ENCODE measurements around the gene CCPG1. TPM values are rescaled to one million over a fixed set of nuclear protein-coding genes. Genes with fewer than 3 reads are reported as not detected.

The CCPG1 gene
- polyA plus RNA-seq, 1 donor from 2014 or later, result 64.2 TPM

- H2AFZ ChIP-seq (ENCODE audit: low read depth, low read length), result no peak overlapping the region
- no peaks in the 10 kb centered on the region for H3F3A ChIP-seq (ENCODE audit: insufficient read depth, low read length, poor library complexity, severe bottlenecking)
- no peaks in the 10 kb centered on the region for H4K20me1 ChIP-seq (ENCODE audit: insufficient read depth)
- H3K27ac ChIP-seq (ENCODE audit: low read length), result no peak overlapping the region
- TF ChIP-seq EP300 (conservative IDR thresholded peaks at IDR 0.05; ENCODE audit: poor library complexity, severe bottlenecking) (no peak), TAF1 (IDR thresholded peaks at IDR 0.05; ENCODE audit: low read depth) (no peak), EZH2 (IDR thresholded peaks at IDR 0.05; ENCODE audit: borderline replicate concordance, insufficient read depth, low read length, poor library complexity, severe bottlenecking) (no peak), POLR2AphosphoS5 (IDR thresholded peaks at IDR 0.05) (no peak), REST (IDR thresholded peaks at IDR 0.05; ENCODE audit: borderline replicate concordance) (no peak), RAD21 (conservative IDR thresholded peaks at IDR 0.05) (no peak), MXI1 (conservative IDR thresholded peaks at IDR 0.05; ENCODE audit: poor library complexity, severe bottlenecking) (no peak), CTCF (IDR thresholded peaks at IDR 0.05; ENCODE audit: poor library complexity, severe bottlenecking) (no peak), SMC3 (conservative IDR thresholded peaks at IDR 0.05; ENCODE audit: poor library complexity) (no peak)
- H3K4me2 ChIP-seq (ENCODE audit: low read length), result no peak overlapping the region
- no peaks in the 10 kb centered on the region for H3K9me3 ChIP-seq (ENCODE audit: low read length)
- H3K9me2 ChIP-seq (ENCODE audit: insufficient read depth, low read length), result no peaks in the 10 kb centered on the region
- no peaks in the 10 kb centered on the region for H3K27me3 ChIP-seq (ENCODE audit: insufficient read depth, low read depth, low read length)
- H3K9ac ChIP-seq (ENCODE audit: low read length), result no peak overlapping the region
- no peaks in the 10 kb centered on the region for H3K36me3 ChIP-seq (ENCODE audit: insufficient read depth, low read length)
- no peak overlapping the region for H3K4me3 ChIP-seq (ENCODE audit: low read length)
- no peaks in the 10 kb centered on the region for H3K79me2 ChIP-seq (replicated peaks; ENCODE audit: insufficient read depth, low read length)
Observed at GRCh38 chr15:55320238-55320550, 88.0 kb downstream of the CCPG1 start.

- H3K9ac ChIP-seq (ENCODE audit: low read length), result peak overlapping the region; percentile 70
- H3K4me3 ChIP-seq (ENCODE audit: low read length), result peak overlapping the region; percentile 76
- H3K27me3 ChIP-seq (ENCODE audit: insufficient read depth, low read depth, low read length), result no peaks in the 10 kb centered on the region
- peak overlapping the region; percentile 37 for H2AFZ ChIP-seq (ENCODE audit: low read depth, low read length)
- H3K79me2 ChIP-seq (replicated peaks; ENCODE audit: insufficient read depth, low read length), result no peaks in the 10 kb centered on the region
- no peaks in the 10 kb centered on the region for H3K9me3 ChIP-seq (ENCODE audit: low read length)
- peak overlapping the region; percentile 44 for H3K4me2 ChIP-seq (ENCODE audit: low read length)
- peak overlapping the region; percentile 54 for H3K27ac ChIP-seq (ENCODE audit: low read length)
- no peaks in the 10 kb centered on the region for H3F3A ChIP-seq (ENCODE audit: insufficient read depth, low read length, poor library complexity, severe bottlenecking)
- no peaks in the 10 kb centered on the region for H4K20me1 ChIP-seq (ENCODE audit: insufficient read depth)
- no peak for TF ChIP-seq MXI1 (conservative IDR thresholded peaks at IDR 0.05; ENCODE audit: poor library complexity, severe bottlenecking)
- TF ChIP-seq EZH2 (IDR thresholded peaks at IDR 0.05; ENCODE audit: borderline replicate concordance, insufficient read depth, low read length, poor library complexity, severe bottlenecking), result no peak
- no peak for TF ChIP-seq CTCF (IDR thresholded peaks at IDR 0.05; ENCODE audit: poor library complexity, severe bottlenecking)
- no peak for TF ChIP-seq RAD21 (conservative IDR thresholded peaks at IDR 0.05)
- TF ChIP-seq REST (IDR thresholded peaks at IDR 0.05; ENCODE audit: borderline replicate concordance), result no peak
- no peak for TF ChIP-seq POLR2AphosphoS5 (IDR thresholded peaks at IDR 0.05)
- no peak for TF ChIP-seq TAF1 (IDR thresholded peaks at IDR 0.05; ENCODE audit: low read depth)
- no peak for TF ChIP-seq SMC3 (conservative IDR thresholded peaks at IDR 0.05; ENCODE audit: poor library complexity)
- H3K9me2 ChIP-seq (ENCODE audit: insufficient read depth, low read length), result no peaks in the 10 kb centered on the region
- H3K36me3 ChIP-seq (ENCODE audit: insufficient read depth, low read length), result no peaks in the 10 kb centered on the region
Observed at GRCh38 chr15:55319537-55320237, 88.5 kb downstream of the CCPG1 start.
